ENCODE data around the gene RENBP. TPM values are rescaled to one million over a fixed set of nuclear protein-coding genes. Genes with fewer than 3 reads are reported as not detected.
A peak's percentile ranks its signal among the peaks of the same experiment; 100 is the strongest.

RENBP gene
- total RNA-seq, 1 donor, result 6.5 TPM

DNA sequence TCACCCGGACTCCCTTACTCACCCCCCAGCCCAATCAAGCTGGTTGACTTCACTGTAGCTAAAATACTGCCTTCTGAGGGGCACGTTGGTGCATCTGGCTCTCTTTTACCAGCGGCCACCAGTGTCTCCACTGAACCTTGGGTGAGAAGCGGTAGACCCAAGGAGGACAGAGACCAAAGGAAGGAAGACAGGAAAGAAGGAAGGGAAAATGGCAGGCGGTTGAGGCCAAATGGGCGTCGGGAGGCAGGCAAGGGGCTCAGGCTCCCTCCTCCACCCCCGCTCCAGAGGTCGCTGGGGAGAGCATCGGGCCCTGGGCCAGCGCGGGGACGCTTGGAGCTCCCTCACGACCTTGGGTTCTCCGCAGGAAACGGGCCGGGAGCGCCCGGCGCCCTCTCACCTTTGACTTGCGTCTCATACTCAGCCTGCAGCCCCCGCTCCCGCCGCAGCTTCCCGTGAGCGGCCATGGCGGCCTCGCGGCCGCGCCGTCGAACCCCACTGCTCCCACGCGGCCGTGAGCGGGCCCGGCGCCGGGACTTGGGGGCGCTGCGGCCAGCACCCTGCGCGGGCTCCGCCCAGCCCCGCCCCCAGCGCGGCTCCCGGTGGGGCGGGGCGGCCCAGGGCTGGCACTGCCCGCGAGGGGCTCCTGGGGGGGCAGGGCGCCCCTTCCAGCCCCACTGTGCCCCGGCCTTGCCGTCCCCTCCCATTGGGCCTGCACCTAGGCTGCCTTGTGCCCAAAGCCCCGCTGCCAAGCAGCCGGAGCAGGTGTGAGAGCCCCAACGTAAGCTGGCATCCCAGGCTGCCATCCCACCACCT is 18.5 kb downstream of the RENBP start, which contains the start of gene ARHGAP4:
Gene ARHGAP4, minus strand, starts transcription at position 526 of the 813 bp plus-strand sequence. Its CDS starts 62 bp downstream, at position 464.
- peaks cover 15% of the 10 kb centered on the region for H4K20me1 ChIP-seq (ENCODE audit: insufficient read depth, low read length)
- TF ChIP-seq, protein P1, sequence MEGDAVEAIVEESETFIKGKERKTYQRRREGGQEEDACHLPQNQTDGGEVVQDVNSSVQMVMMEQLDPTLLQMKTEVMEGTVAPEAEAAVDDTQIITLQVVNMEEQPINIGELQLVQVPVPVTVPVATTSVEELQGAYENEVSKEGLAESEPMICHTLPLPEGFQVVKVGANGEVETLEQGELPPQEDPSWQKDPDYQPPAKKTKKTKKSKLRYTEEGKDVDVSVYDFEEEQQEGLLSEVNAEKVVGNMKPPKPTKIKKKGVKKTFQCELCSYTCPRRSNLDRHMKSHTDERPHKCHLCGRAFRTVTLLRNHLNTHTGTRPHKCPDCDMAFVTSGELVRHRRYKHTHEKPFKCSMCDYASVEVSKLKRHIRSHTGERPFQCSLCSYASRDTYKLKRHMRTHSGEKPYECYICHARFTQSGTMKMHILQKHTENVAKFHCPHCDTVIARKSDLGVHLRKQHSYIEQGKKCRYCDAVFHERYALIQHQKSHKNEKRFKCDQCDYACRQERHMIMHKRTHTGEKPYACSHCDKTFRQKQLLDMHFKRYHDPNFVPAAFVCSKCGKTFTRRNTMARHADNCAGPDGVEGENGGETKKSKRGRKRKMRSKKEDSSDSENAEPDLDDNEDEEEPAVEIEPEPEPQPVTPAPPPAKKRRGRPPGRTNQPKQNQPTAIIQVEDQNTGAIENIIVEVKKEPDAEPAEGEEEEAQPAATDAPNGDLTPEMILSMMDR (IDR thresholded peaks at IDR 0.05; ENCODE audit: extremely low read depth, low read depth, low read length), result no peak
- H3K4me1 ChIP-seq (ENCODE audit: insufficient read depth, low read length), result peaks cover 2% of the 10 kb centered on the region
- peak within 1 kb of the TSS; percentile 76 for H3K4me3 ChIP-seq (ENCODE audit: insufficient read depth, low read length)
- no peak within 1 kb of the TSS for H3K27ac ChIP-seq (ENCODE audit: low read depth, low read length)
- no peak for DNase-seq (ENCODE audit: insufficient read length, low spot score, missing footprints)
- H3K4me2 ChIP-seq (ENCODE audit: insufficient read depth, low read length), result peak within 1 kb of the TSS; percentile 71
- H3K79me2 ChIP-seq (ENCODE audit: insufficient read depth, low read length), result peaks cover 1% of the 10 kb centered on the region
- peaks cover 7% of the 10 kb centered on the region for H3K36me3 ChIP-seq (ENCODE audit: insufficient read depth, low read length)
- H2AFZ ChIP-seq (ENCODE audit: low read length), result no peak within 1 kb of the TSS
- peaks cover 10% of the 10 kb centered on the region for H3K27me3 ChIP-seq (ENCODE audit: insufficient read depth, low read length)
- no peaks in the 10 kb centered on the region for H3K9me3 ChIP-seq (ENCODE audit: low read depth, low read length)

DNA sequence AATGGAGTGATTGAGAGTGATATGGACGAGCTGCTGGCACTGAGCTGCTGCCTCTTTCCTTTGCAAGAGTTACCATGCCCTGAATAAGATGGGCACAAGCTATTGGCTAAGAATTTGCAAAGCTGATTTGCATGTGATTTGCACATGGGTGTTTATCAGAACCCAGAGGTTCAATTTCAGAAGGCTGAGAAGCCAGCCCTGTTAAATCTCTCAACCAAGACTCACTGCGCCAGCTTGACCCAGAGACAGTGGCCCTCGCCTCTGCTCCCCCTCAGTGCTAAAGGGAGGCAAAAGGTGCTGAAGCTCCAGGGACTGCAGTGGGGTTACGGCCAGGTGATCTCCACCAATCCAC is 19.1 kb downstream of the RENBP start:
- Histone ChIP-seq H3K27me3 (ENCODE audit: insufficient read depth, low read length) (peaks cover 12% of the 10 kb centered on the region), H4K20me1 (ENCODE audit: insufficient read depth, low read length) (peaks cover 15% of the 10 kb centered on the region), H3K4me3 (ENCODE audit: insufficient read depth, low read length) (no peak overlapping the region), H3K4me2 (ENCODE audit: insufficient read depth, low read length) (no peak overlapping the region), H3K27ac (ENCODE audit: low read depth, low read length) (no peak overlapping the region), H3K79me2 (ENCODE audit: insufficient read depth, low read length) (no peaks in the 10 kb centered on the region), H3K4me1 (ENCODE audit: insufficient read depth, low read length) (peaks cover 2% of the 10 kb centered on the region), H3K36me3 (ENCODE audit: insufficient read depth, low read length) (peaks cover 5% of the 10 kb centered on the region), H2AFZ (ENCODE audit: low read length) (no peak overlapping the region), H3K9me3 (ENCODE audit: low read depth, low read length) (no peaks in the 10 kb centered on the region)
- TF ChIP-seq, protein P1 (IDR thresholded peaks at IDR 0.05; ENCODE audit: extremely low read depth, low read depth, low read length), result no peak
- DNase-seq (ENCODE audit: insufficient read length, low spot score, missing footprints), result no peak

DNA sequence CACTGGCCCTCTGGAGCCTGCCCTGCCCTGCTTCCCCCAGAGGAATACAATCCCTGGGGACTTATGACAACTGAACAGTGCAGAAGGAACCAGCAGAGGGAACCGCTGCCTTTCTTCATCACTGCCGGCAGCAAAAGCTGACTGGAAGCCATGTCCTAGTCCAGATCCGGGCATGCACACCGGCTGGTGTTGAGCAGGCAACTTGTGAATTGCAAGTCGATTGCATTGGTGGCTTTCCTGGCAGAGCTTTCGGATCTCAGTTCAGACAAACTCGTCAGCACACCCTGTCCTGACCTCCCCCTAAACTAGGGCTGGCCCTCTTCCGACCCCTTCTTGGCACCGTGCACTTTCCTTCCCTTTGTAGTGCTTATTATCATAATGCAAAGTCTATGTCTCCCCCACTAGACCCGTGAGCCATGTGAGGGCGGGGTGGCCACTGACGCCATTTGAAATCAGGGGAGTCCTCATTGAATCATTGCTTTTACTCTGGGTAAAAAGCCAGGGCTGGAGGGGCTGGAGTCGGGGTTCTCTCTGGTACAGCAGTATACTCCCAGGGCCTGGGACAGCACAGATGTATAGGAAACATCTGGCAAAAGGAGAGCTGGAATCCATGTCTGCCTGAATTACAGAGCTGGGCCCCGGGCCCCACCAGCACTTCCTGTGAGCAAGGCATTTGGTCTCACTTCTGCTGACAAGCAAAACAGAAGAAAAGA is 20.1 kb downstream of the RENBP start:
- peaks cover 12% of the 10 kb centered on the region for H3K27me3 ChIP-seq (ENCODE audit: insufficient read depth, low read length)
- no peak overlapping the region for H3K4me3 ChIP-seq (ENCODE audit: insufficient read depth, low read length)
- no peak overlapping the region for H3K4me2 ChIP-seq (ENCODE audit: insufficient read depth, low read length)

More for the DNA sequence above, 20.1 kb downstream of the RENBP start:
- no peak overlapping the region for H3K27ac ChIP-seq (ENCODE audit: low read depth, low read length)
- no peak overlapping the region for H2AFZ ChIP-seq (ENCODE audit: low read length)
- TF ChIP-seq, protein P1 (IDR thresholded peaks at IDR 0.05; ENCODE audit: extremely low read depth, low read depth, low read length), result no peak
- H3K4me1 ChIP-seq (ENCODE audit: insufficient read depth, low read length), result peaks cover 2% of the 10 kb centered on the region
- no peak for DNase-seq (ENCODE audit: insufficient read length, low spot score, missing footprints)
- H3K36me3 ChIP-seq (ENCODE audit: insufficient read depth, low read length), result peaks cover 2% of the 10 kb centered on the region
- H3K9me3 ChIP-seq (ENCODE audit: low read depth, low read length), result no peaks in the 10 kb centered on the region
- no peaks in the 10 kb centered on the region for H3K79me2 ChIP-seq (ENCODE audit: insufficient read depth, low read length)
- peaks cover 8% of the 10 kb centered on the region for H4K20me1 ChIP-seq (ENCODE audit: insufficient read depth, low read length)
